Body of pancreas (tissue), 4 donors: ENCODE measurements around the gene OR4F15. TPM values are rescaled to one million over a fixed set of nuclear protein-coding genes. Genes with fewer than 3 reads are reported as not detected.

ENCODE experiments used
- ATAC-seq: fragments of 150-250 bp; one replicate; pipeline ENCODE4 v1.9.1; 2016
- DNase-seq, 4 donors: peaks; one replicate each; pipeline ENCODE4 v3.0.0-alpha.2; 2019
- H3K27ac ChIP-seq, 4 donors: fragments of 200-600 bp; sonication (generic); 1 replicate in 3 of 4; 2 replicates in 1 of 4; pipeline versions ENCODE4 v1.5.1 to v1.6.1; 2016 to 2019; ENCODE audit warnings: mild to moderate bottlenecking in 1 of 4, mixed read lengths in 1 of 4, moderate library complexity in 1 of 4
- H3K27me3 ChIP-seq, 2 donors: fragments of 200-600 bp; sonication (generic); one replicate each; pipeline ENCODE4 v1.6.0; 2016; ENCODE audit warnings: mild to moderate bottlenecking in 1 of 2
- H3K36me3 ChIP-seq, 2 donors: fragments of 200-600 bp; sonication (generic); replicated peaks in 1 of 2; 2 replicates each; pipeline ENCODE4 v1.5.1; 2016; ENCODE audit warnings: low read depth in 2 of 2; ENCODE audit not compliant: insufficient read depth in 1 of 2
- H3K4me1 ChIP-seq: fragments of 200-600 bp; sonication (generic); one replicate; pipeline ENCODE4 v1.6.0; 2016
- H3K4me3 ChIP-seq, 2 donors: fragments of 200-600 bp; sonication (generic); 1 replicate in 1 of 2; 2 replicates in 1 of 2; pipeline ENCODE4 v1.5.1; 2016 to 2019
- H3K9me3 ChIP-seq, 3 donors: fragments of 200-600 bp; sonication (generic); 1 replicate in 2 of 3; 2 replicates in 1 of 3; pipeline ENCODE4 v1.5.1; 2016
- CTCF ChIP-seq, 7 experiments: fragments of 450-650 bp in 4 of 7; fragments of 200-600 bp in 3 of 7; sonication (generic) in 3 of 7; IDR thresholded peaks; one replicate each; pipeline ENCODE4 v1.5.1; 2016 to 2019; ENCODE audit warnings: antibody characterized with exemption in 7 of 7
- POLR2A ChIP-seq, 3 donors: fragments of 450-650 bp; IDR thresholded peaks; one replicate each; pipeline ENCODE4 v1.6.1; 2016; ENCODE audit warnings: antibody characterized with exemption in 3 of 3, mild to moderate bottlenecking in 2 of 3
- WGBS, 2 donors: methylation state at CpG; one replicate each; pipeline ENCODE4 v1.1.5; 2017; 5-methylcytosine and 5-hydroxymethylcytosine counted together
- intact Hi-C: fragments of 100-400 bp; cut with DNase I; formaldehyde crosslinking; loops from one replicate; pipeline ENCODE4 v1.15.1; 2023
- total RNA-seq, 2 donors: library from RNA; depleted of rRNA; stranded (reverse); fragments of >200 nt; gene quantifications; one replicate each; pipeline ENCODE4 v1.1.0, GENCODE V29; 2016

OR4F15 gene
- total RNA-seq, 2 donors from 2014 or later: not detected

GRCh38 chr15:101810876-101811275 is 1.1 kb upstream of the OR4F15 start:
- no peaks in the 10 kb centered on the region for H3K9me3 ChIP-seq
- intact Hi-C loops: no loop called here
- no peak overlapping the region for H3K27ac ChIP-seq
- DNase-seq (no peak), ATAC-seq (no peak)
- H3K4me1 ChIP-seq: no peaks in the 10 kb centered on the region
- no peaks in the 10 kb centered on the region for H3K27me3 ChIP-seq
- no peak overlapping the region for H3K4me3 ChIP-seq
- TF ChIP-seq CTCF (IDR thresholded peaks at IDR 0.05): no peak
- no peak for TF ChIP-seq POLR2A (IDR thresholded peaks at IDR 0.05)
- H3K36me3 ChIP-seq: no peaks in the 10 kb centered on the region
- 40 to 42% methylated on average over 3 of the region's 3 CpGs for WGBS, 2 donors

- ATAC-seq (no peak), DNase-seq (no peak)
- WGBS, 2 donors: 58 to 72% methylated on average over 3 of the region's 3 CpGs
- no peaks in the 10 kb centered on the region for H3K27me3 ChIP-seq
- H3K27ac ChIP-seq: no peak overlapping the region
- no peaks in the 10 kb centered on the region for H3K9me3 ChIP-seq
- no peaks in the 10 kb centered on the region for H3K4me1 ChIP-seq
- no peak for TF ChIP-seq CTCF (IDR thresholded peaks at IDR 0.05)
- TF ChIP-seq POLR2A (IDR thresholded peaks at IDR 0.05): no peak
- no peaks in the 10 kb centered on the region for H3K36me3 ChIP-seq
- H3K4me3 ChIP-seq: no peak overlapping the region
- intact Hi-C loops: no loop called here
These were observed 2.0 kb downstream of the OR4F15 start for GRCh38 chr15:101813803-101814534.

GRCh38 chr15:101820781-101821180 is 8.8 kb downstream of the OR4F15 start:
- H3K27ac ChIP-seq: no peak overlapping the region
- no peaks in the 10 kb centered on the region for H3K36me3 ChIP-seq
- H3K4me3 ChIP-seq: no peak overlapping the region
- no peaks in the 10 kb centered on the region for H3K9me3 ChIP-seq
- H3K4me1 ChIP-seq: no peaks in the 10 kb centered on the region
- H3K27me3 ChIP-seq: no peaks in the 10 kb centered on the region
- 53 to 55% methylated on average over 6 of the region's 6 CpGs for WGBS, 2 donors
- intact Hi-C loops: no loop called here
- DNase-seq: no peak
- TF ChIP-seq POLR2A (IDR thresholded peaks at IDR 0.05): no peak
- TF ChIP-seq CTCF (IDR thresholded peaks at IDR 0.05): no peak
- no peak for ATAC-seq

GRCh38 chr15:101827257-101827656 is 15.3 kb downstream of the OR4F15 start:
- intact Hi-C loops: no loop called here
- no peak overlapping the region for H3K27ac ChIP-seq
- no peaks in the 10 kb centered on the region for H3K9me3 ChIP-seq
- no peaks in the 10 kb centered on the region for H3K36me3 ChIP-seq
- TF ChIP-seq POLR2A (IDR thresholded peaks at IDR 0.05) (no peak), CTCF (IDR thresholded peaks at IDR 0.05) (no peak)
- H3K4me3 ChIP-seq: no peak overlapping the region
- ATAC-seq (no peak), DNase-seq (no peak)
- H3K27me3 ChIP-seq: no peaks in the 10 kb centered on the region
- no peaks in the 10 kb centered on the region for H3K4me1 ChIP-seq
- 59 to 64% methylated on average over 6 of the region's 6 CpGs for WGBS, 2 donors

GRCh38 chr15:101828774-101829173 is 16.8 kb downstream of the OR4F15 start:
- TF ChIP-seq POLR2A (IDR thresholded peaks at IDR 0.05): no peak
- TF ChIP-seq CTCF (IDR thresholded peaks at IDR 0.05): no peak
- WGBS, 2 donors: 62 to 64% methylated on average over 5 of the region's 5 CpGs
- no peak for ATAC-seq

More at GRCh38 chr15:101828774-101829173, 16.8 kb downstream of the OR4F15 start:
- Histone ChIP-seq H3K4me3 (no peak overlapping the region), H3K4me1 (no peaks in the 10 kb centered on the region), H3K27me3 (no peaks in the 10 kb centered on the region), H3K9me3 (no peaks in the 10 kb centered on the region), H3K36me3 (no peaks in the 10 kb centered on the region), H3K27ac (no peak overlapping the region)
- DNase-seq: no peak
- intact Hi-C loops: no loop called here
